GM15510 (cell line): ENCODE data around the gene GPR35.

Source experiments
- POLR2A ChIP-seq: IDR thresholded peaks from 3 replicates; pipeline ENCODE4 v1.6.1; 2011; ENCODE audit warnings: borderline replicate concordance; ENCODE audit not compliant: insufficient read length; ENCODE audit errors: extremely low read depth

Gene GPR35

GRCh38 chr2:240636563-240637115 lies 11.4 kb downstream of the GPR35 start:
- TF ChIP-seq POLR2A, result no peak

- no peak for TF ChIP-seq POLR2A
These were observed 12.0 kb downstream of the GPR35 start for GRCh38 chr2:240637116-240637900.

GRCh38 chr2:240637901-240638345 lies 12.6 kb downstream of the GPR35 start:
- TF ChIP-seq POLR2A, result no peak

- TF ChIP-seq POLR2A, result no peak
These were observed 13.4 kb downstream of the GPR35 start for GRCh38 chr2:240638512-240639160.

GRCh38 chr2:240639566-240639965 lies 14.3 kb downstream of the GPR35 start:
- TF ChIP-seq POLR2A, result no peak

- no peak for TF ChIP-seq POLR2A
These were observed 15.7 kb downstream of the GPR35 start for GRCh38 chr2:240640939-240641338.

GRCh38 chr2:240642061-240642805 lies 17.0 kb downstream of the GPR35 start:
- no peak for TF ChIP-seq POLR2A

- no peak for TF ChIP-seq POLR2A
These were observed 17.5 kb downstream of the GPR35 start for GRCh38 chr2:240642806-240643092.

GRCh38 chr2:240643093-240643810 lies 18.0 kb downstream of the GPR35 start:
- TF ChIP-seq POLR2A, result no peak

- no peak for TF ChIP-seq POLR2A
These were observed 18.5 kb downstream of the GPR35 start for GRCh38 chr2:240643811-240644150.

- no peak for TF ChIP-seq POLR2A
These were observed 18.9 kb downstream of the GPR35 start for GRCh38 chr2:240644171-240644651.

GRCh38 chr2:240644859-240645301 lies 19.6 kb downstream of the GPR35 start:
- TF ChIP-seq POLR2A, result no peak

- no peak for TF ChIP-seq POLR2A
These were observed 20.1 kb downstream of the GPR35 start for GRCh38 chr2:240645346-240645745.

- no peak for TF ChIP-seq POLR2A
These were observed 20.5 kb downstream of the GPR35 start for GRCh38 chr2:240645801-240646175.
